ENCODE data around the gene LPCAT4.
"Not testable (repeated sequence)": the region's sequence is repeated elsewhere in the genome, so short reads cannot be mapped to it uniquely, and the experiment has no call there.

DNA sequence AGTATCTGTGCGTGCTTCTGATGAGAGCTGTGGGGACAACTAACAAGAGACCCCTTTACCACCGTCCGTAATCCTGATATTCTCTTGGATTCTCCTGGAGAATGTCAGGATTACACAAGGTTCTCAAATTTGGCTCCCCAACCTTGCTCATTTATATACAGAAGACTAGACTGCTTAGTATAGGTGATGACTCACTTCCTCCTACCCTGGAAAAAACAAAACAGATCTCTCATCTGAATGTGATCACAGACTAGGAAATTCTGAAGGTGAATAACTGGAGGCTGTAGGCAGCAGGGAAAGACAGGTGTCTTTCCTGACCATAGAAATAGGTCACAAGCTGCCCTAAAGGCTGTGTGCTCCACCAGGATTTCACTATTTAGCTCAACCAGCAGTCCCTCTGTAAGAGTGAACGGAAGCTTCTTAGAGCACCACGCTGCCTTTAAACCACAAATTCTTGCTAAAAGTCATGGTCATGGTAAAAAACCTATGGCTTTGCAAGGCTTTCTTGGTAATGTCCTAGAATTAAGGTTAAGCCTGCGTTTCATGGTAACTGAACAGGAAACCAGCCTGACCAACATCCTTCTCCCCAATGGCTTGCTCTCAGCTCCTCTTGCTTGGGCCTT is 30.8 kb upstream of the LPCAT4 start:
- TF ChIP-seq, protein P1, sequence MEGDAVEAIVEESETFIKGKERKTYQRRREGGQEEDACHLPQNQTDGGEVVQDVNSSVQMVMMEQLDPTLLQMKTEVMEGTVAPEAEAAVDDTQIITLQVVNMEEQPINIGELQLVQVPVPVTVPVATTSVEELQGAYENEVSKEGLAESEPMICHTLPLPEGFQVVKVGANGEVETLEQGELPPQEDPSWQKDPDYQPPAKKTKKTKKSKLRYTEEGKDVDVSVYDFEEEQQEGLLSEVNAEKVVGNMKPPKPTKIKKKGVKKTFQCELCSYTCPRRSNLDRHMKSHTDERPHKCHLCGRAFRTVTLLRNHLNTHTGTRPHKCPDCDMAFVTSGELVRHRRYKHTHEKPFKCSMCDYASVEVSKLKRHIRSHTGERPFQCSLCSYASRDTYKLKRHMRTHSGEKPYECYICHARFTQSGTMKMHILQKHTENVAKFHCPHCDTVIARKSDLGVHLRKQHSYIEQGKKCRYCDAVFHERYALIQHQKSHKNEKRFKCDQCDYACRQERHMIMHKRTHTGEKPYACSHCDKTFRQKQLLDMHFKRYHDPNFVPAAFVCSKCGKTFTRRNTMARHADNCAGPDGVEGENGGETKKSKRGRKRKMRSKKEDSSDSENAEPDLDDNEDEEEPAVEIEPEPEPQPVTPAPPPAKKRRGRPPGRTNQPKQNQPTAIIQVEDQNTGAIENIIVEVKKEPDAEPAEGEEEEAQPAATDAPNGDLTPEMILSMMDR (IDR thresholded peaks at IDR 0.05), result not testable (repeated sequence)
- TF ChIP-seq EP300, POLR2A (IDR thresholded peaks at IDR 0.05): not testable (repeated sequence)

Measured in ovary (tissue), 3 donors.